Measurements from ENCODE around the gene LCLAT1.

The LCLAT1 gene

DNA sequence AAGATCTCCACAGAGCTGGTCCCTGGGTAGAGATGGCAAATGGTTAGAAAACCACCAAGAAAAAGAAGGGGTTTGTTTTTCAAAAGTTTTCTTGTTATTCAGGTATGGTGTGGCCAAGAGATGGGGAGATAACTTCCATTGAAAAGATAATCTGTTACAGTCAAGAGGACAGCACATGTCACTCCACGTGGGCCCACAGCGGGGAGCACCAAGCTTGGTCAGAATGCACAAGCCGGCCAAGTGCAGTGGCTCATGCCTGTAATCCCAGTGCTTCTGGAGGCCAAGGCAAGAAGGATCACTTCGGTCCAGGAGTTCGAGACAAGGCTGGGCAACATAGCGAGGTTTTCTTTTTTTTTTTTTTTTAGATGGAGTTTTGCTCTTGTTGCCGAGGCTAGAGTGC lies 6.0 kb upstream of the LCLAT1 start:
- Histone ChIP-seq H3K4me2 (ENCODE audit: insufficient read depth, low read length) (no peak overlapping the region), H3K79me2 (ENCODE audit: insufficient read depth, low read length) (no peaks in the 10 kb centered on the region), H3K4me3 (ENCODE audit: low read depth in 1 of 2, low read length in 2 of 2) (no peak overlapping the region), H2AFZ (ENCODE audit: low read depth, low read length) (no peak overlapping the region), H3K4me1 (ENCODE audit: insufficient read depth, low read length) (no peaks in the 10 kb centered on the region), H3K9ac (ENCODE audit: low read depth, low read length) (no peak overlapping the region), H3K27ac (ENCODE audit: low read length) (no peak overlapping the region), H3K27me3 (ENCODE audit: insufficient read depth, low read length, poor library complexity) (no peaks in the 10 kb centered on the region), H4K20me1 (ENCODE audit: insufficient read depth, low read length) (no peaks in the 10 kb centered on the region), H3K9me3 (ENCODE audit: insufficient read depth, low read length, severe bottlenecking) (no peaks in the 10 kb centered on the region), H3K36me3 (ENCODE audit: insufficient read depth, low read length) (no peaks in the 10 kb centered on the region)
- DNase-seq (no peak), ATAC-seq (ENCODE audit: insufficient read depth, low read depth) (no peak)
- TF ChIP-seq, protein P1, sequence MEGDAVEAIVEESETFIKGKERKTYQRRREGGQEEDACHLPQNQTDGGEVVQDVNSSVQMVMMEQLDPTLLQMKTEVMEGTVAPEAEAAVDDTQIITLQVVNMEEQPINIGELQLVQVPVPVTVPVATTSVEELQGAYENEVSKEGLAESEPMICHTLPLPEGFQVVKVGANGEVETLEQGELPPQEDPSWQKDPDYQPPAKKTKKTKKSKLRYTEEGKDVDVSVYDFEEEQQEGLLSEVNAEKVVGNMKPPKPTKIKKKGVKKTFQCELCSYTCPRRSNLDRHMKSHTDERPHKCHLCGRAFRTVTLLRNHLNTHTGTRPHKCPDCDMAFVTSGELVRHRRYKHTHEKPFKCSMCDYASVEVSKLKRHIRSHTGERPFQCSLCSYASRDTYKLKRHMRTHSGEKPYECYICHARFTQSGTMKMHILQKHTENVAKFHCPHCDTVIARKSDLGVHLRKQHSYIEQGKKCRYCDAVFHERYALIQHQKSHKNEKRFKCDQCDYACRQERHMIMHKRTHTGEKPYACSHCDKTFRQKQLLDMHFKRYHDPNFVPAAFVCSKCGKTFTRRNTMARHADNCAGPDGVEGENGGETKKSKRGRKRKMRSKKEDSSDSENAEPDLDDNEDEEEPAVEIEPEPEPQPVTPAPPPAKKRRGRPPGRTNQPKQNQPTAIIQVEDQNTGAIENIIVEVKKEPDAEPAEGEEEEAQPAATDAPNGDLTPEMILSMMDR (IDR thresholded peaks at IDR 0.05; ENCODE audit: borderline replicate concordance, extremely low read depth, low read length, poor library complexity, severe bottlenecking), result no peak
- TF ChIP-seq EZH2 (IDR thresholded peaks at IDR 0.05; ENCODE audit: borderline replicate concordance, low read depth, low read length, severe bottlenecking), result no peak

DNA sequence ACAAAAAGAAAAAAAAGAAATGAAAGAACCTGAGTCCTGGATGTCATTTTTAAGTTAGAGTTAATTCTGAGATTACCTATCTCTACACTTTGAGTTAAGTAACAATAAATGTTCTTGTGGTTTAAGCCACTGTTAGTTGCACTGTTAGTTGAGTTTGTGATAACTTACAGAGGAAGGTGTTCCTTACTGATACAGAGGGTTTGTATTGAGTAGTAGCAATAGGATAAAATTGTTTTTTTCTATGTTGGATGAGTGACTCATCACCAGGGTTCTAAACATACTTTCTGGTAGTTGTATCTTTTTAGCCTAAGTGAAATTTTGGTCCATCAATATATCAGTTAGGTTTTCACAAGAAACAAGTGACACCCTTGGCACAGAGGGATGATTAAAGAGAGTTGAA lies 4.0 kb upstream of the LCLAT1 start:
- DNase-seq, result no peak
- H4K20me1 ChIP-seq (ENCODE audit: insufficient read depth, low read length), result no peaks in the 10 kb centered on the region
- TF ChIP-seq EZH2 (IDR thresholded peaks at IDR 0.05; ENCODE audit: borderline replicate concordance, low read depth, low read length, severe bottlenecking), result no peak
- TF ChIP-seq, protein P1 (IDR thresholded peaks at IDR 0.05; ENCODE audit: borderline replicate concordance, extremely low read depth, low read length, poor library complexity, severe bottlenecking), result no peak
- H3K4me1 ChIP-seq (ENCODE audit: insufficient read depth, low read length), result peaks cover 13% of the 10 kb centered on the region
- H2AFZ ChIP-seq (ENCODE audit: low read depth, low read length), result no peak overlapping the region
- peaks cover 3% of the 10 kb centered on the region; the same call in 1 of the 2 replicates for H3K36me3 ChIP-seq (ENCODE audit: insufficient read depth, low read length)
- no peak overlapping the region for H3K4me3 ChIP-seq (ENCODE audit: low read depth in 1 of 2, low read length in 2 of 2)
- H3K27me3 ChIP-seq (ENCODE audit: insufficient read depth, low read length, poor library complexity), result no peaks in the 10 kb centered on the region
- no peaks in the 10 kb centered on the region for H3K9me3 ChIP-seq (ENCODE audit: insufficient read depth, low read length, severe bottlenecking)
- H3K9ac ChIP-seq (ENCODE audit: low read depth, low read length), result no peak overlapping the region
- no peak overlapping the region for H3K27ac ChIP-seq (ENCODE audit: low read length)
- no peak for ATAC-seq (ENCODE audit: insufficient read depth, low read depth)
- H3K79me2 ChIP-seq (ENCODE audit: insufficient read depth, low read length), result peaks cover 15% of the 10 kb centered on the region
- H3K4me2 ChIP-seq (ENCODE audit: insufficient read depth, low read length), result no peak overlapping the region

DNA sequence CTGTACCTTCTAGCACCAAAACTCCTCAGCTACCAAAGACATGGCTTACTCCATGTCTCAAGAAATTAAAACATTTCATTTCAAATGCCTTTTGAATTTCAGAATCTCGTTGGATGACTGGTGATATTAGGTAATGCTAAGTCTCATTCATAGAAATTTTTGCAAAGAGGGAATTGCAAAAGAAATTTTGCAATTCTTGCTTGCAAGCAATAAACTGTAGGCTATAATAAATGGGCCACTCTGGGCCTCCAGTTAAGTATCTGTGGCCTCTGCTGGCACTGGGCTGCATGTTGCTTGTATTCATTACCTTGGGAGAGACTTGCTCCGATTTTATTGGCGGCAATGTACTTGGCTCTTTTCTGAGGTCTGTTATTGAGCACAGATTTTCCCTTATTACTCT lies 2.8 kb upstream of the LCLAT1 start:
- H3K4me3 ChIP-seq (ENCODE audit: low read depth in 1 of 2, low read length in 2 of 2), result no peak overlapping the region
- no peaks in the 10 kb centered on the region for H3K9me3 ChIP-seq (ENCODE audit: insufficient read depth, low read length, severe bottlenecking)
- H3K79me2 ChIP-seq (ENCODE audit: insufficient read depth, low read length), result peaks cover 27% of the 10 kb centered on the region
- no peak overlapping the region for H2AFZ ChIP-seq (ENCODE audit: low read depth, low read length)
- H3K27ac ChIP-seq (ENCODE audit: low read length), result no peak overlapping the region
- H3K4me2 ChIP-seq (ENCODE audit: insufficient read depth, low read length), result no peak overlapping the region
- H3K27me3 ChIP-seq (ENCODE audit: insufficient read depth, low read length, poor library complexity), result no peaks in the 10 kb centered on the region
- ATAC-seq (ENCODE audit: insufficient read depth, low read depth) (no peak), DNase-seq (no peak)
- H3K36me3 ChIP-seq (ENCODE audit: insufficient read depth, low read length), result peaks cover 3% of the 10 kb centered on the region; the same call in 1 of the 2 replicates
- H3K9ac ChIP-seq (ENCODE audit: low read depth, low read length), result no peak overlapping the region
- H3K4me1 ChIP-seq (ENCODE audit: insufficient read depth, low read length), result peaks cover 22% of the 10 kb centered on the region
- no peaks in the 10 kb centered on the region for H4K20me1 ChIP-seq (ENCODE audit: insufficient read depth, low read length)
- TF ChIP-seq, protein P1 (IDR thresholded peaks at IDR 0.05; ENCODE audit: borderline replicate concordance, extremely low read depth, low read length, poor library complexity, severe bottlenecking), result no peak
- no peak for TF ChIP-seq EZH2 (IDR thresholded peaks at IDR 0.05; ENCODE audit: borderline replicate concordance, low read depth, low read length, severe bottlenecking)

Data from DND-41 (cell line).